Subcutaneous abdominal adipose tissue (tissue), 5 donors: ENCODE results near the gene CALD1.

ENCODE experiments used
- H3K27ac ChIP-seq: one replicate; pipeline ENCODE4 v1.7.0; 2013; ENCODE audit warnings: low read depth, mild to moderate bottlenecking, inconsistent platforms, low read length, moderate library complexity
- H3K27me3 ChIP-seq, 5 donors: one replicate each; pipeline ENCODE4 v1.7.0; 2013; ENCODE audit warnings: low read length in 5 of 5, inconsistent platforms in 1 of 5; ENCODE audit not compliant: control insufficient read depth in 5 of 5, insufficient read depth in 4 of 5
- H3K36me3 ChIP-seq, 5 donors: one replicate each; pipeline ENCODE4 v1.7.0; 2013; ENCODE audit warnings: low read length in 5 of 5; ENCODE audit not compliant: control insufficient read depth in 5 of 5, insufficient read depth in 5 of 5
- H3K4me1 ChIP-seq, 5 donors: one replicate each; pipeline ENCODE4 v1.7.0; 2013; ENCODE audit warnings: low read length in 5 of 5, mild to moderate bottlenecking in 3 of 5, moderate library complexity in 1 of 5; ENCODE audit not compliant: control insufficient read depth in 5 of 5, insufficient read depth in 5 of 5
- H3K4me3 ChIP-seq, 5 donors: one replicate each; pipeline ENCODE4 v1.7.0; 2013; ENCODE audit warnings: low read length in 5 of 5, low read depth in 1 of 5
- H3K9ac ChIP-seq, 5 donors: one replicate each; pipeline ENCODE4 v1.7.0; 2013; ENCODE audit warnings: low read length in 5 of 5, mild to moderate bottlenecking in 4 of 5, moderate library complexity in 3 of 5
- H3K9me3 ChIP-seq, 5 donors: one replicate each; pipeline ENCODE4 v1.7.0; 2013; ENCODE audit warnings: low read length in 5 of 5; ENCODE audit not compliant: control insufficient read depth in 5 of 5
- donor health status: healthy.
- donor health status: healthy.
- donor health status: healthy.
- donor health status: healthy.
- donor health status: healthy.

CALD1 gene

DNA sequence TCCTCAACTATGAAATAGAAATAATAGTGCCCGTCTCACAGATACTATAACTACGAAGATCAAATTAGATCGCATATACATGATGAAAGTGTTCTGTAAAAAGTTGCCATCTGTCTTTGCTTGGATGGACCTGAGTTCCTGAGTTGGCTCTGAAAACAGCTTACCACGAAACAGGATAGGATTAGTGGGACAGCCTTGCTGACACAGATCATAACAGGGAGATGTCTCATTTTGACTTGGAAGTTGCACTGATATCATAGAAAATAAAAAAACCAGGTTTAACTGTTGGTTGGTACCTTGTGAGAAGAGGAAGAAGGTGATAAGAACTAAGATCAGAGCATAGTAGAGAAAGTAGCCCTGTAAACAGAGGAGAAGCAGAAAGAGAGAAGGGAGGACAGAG is 127.6 kb downstream of the CALD1 start:
- H3K9me3 ChIP-seq, result no peaks in the 10 kb centered on the region
- no peak overlapping the region for H3K4me3 ChIP-seq
- no peaks in the 10 kb centered on the region for H3K27me3 ChIP-seq
- H3K4me1 ChIP-seq, result peaks cover 0 to 22% (median 8%) of the 10 kb centered on the region in 5 donors
- peaks cover 0 to 2% (median 0%) of the 10 kb centered on the region in 5 donors for H3K36me3 ChIP-seq
- no peak overlapping the region for H3K27ac ChIP-seq
- no peak overlapping the region for H3K9ac ChIP-seq

DNA sequence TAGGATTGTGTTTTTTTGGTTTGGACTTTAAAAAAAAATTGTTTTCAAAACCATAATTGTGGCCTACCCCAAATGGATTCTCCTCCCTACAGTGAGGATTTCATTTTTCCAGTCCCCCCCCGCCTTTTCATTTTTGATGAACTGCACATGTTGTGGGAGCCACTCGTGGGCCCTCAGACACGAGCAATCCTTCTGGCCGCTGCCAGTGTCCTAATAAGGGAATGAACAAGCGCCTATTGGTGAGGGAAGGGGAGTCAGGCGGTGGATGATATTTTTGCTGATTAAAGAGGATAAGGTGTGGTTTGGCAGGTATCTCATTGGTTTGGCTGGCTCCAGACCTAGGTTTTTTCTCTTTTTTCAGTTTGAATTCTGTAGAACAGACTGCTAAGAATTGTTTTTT is 128.2 kb downstream of the CALD1 start:
- no peaks in the 10 kb centered on the region for H3K27me3 ChIP-seq
- H3K9ac ChIP-seq, result no peak overlapping the region
- H3K4me1 ChIP-seq, result peaks cover 0 to 22% (median 7%) of the 10 kb centered on the region in 5 donors
- H3K36me3 ChIP-seq, result peaks cover 0 to 2% (median 0%) of the 10 kb centered on the region in 5 donors
- no peaks in the 10 kb centered on the region for H3K9me3 ChIP-seq
- no peak overlapping the region for H3K4me3 ChIP-seq
- H3K27ac ChIP-seq, result no peak overlapping the region

DNA sequence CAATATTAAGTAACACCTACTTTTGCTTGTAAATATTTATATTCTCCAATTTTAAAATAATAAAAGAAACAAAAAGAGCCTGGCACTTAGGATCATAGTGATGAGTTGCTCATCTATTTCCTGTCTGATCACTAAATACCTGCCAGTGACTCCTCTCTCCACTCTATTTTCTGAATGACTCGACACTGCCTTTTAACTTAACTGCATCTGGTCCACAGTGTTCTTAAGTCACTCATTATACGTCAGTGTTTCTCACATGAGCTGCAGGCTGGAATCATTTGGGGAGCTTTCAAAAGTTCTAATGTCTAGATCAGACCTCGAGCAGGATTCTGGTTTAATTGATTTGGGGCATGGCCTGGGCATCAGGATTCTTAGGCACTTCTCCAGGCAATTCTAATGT is 128.9 kb downstream of the CALD1 start:
- H3K27me3 ChIP-seq, result no peaks in the 10 kb centered on the region
- H3K4me1 ChIP-seq, result peaks cover 0 to 20% (median 7%) of the 10 kb centered on the region in 5 donors
- H3K36me3 ChIP-seq, result no peaks in the 10 kb centered on the region
- H3K9ac ChIP-seq, result no peak overlapping the region
- no peak overlapping the region for H3K4me3 ChIP-seq
- no peak overlapping the region for H3K27ac ChIP-seq
- no peaks in the 10 kb centered on the region for H3K9me3 ChIP-seq

- no peaks in the 10 kb centered on the region for H3K9me3 ChIP-seq
- no peak overlapping the region for H3K9ac ChIP-seq
- H3K27me3 ChIP-seq, result no peaks in the 10 kb centered on the region
- peaks cover 0 to 9% (median 0%) of the 10 kb centered on the region in 5 donors for H3K36me3 ChIP-seq
- H3K4me3 ChIP-seq, result no peak overlapping the region
- peaks cover 0 to 8% (median 4%) of the 10 kb centered on the region in 5 donors for H3K4me1 ChIP-seq
- no peak overlapping the region for H3K27ac ChIP-seq
Observed at GRCh38 chr7:134910214-134910890, 130.9 kb downstream of the CALD1 start.

- H3K4me1 ChIP-seq, result peaks cover 0 to 5% (median 0%) of the 10 kb centered on the region in 5 donors
- no peaks in the 10 kb centered on the region for H3K9me3 ChIP-seq
- peaks cover 0 to 9% (median 0%) of the 10 kb centered on the region in 5 donors for H3K36me3 ChIP-seq
- no peak overlapping the region for H3K4me3 ChIP-seq
- no peaks in the 10 kb centered on the region for H3K27me3 ChIP-seq
- H3K27ac ChIP-seq, result no peak overlapping the region
- no peak overlapping the region for H3K9ac ChIP-seq
Observed at GRCh38 chr7:134910968-134911367, 131.5 kb downstream of the CALD1 start.

GRCh38 chr7:134916171-134916883 is 136.9 kb downstream of the CALD1 start:
- Histone ChIP-seq H3K9ac (no peak overlapping the region), H3K27ac (no peak overlapping the region), H3K36me3 (peaks cover 0 to 9% (median 0%) of the 10 kb centered on the region in 5 donors), H3K4me1 (peaks cover 0 to 8% (median 7%) of the 10 kb centered on the region in 5 donors), H3K27me3 (no peaks in the 10 kb centered on the region), H3K9me3 (no peaks in the 10 kb centered on the region), H3K4me3 (no peak overlapping the region)

DNA sequence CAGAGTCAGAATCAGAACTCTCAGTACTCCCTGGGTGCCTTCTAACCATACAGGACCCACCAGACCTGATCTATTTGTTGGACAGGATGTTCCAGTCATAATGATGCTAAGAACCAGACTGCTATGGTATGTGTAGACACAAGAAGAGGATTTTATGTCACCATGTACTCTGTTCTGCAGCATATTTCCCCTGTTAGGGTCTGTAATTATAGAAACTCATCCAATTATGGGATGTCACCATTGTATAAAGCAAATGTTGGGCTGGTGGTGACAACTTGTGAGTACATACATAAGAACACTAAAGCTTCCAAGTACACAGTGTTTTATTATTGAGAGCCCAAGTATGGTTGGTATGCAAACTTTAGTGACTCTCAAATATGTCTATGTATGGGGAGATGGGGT is 139.8 kb downstream of the CALD1 start:
- Histone ChIP-seq H3K4me1 (peaks cover 0 to 8% (median 7%) of the 10 kb centered on the region in 5 donors), H3K27me3 (no peaks in the 10 kb centered on the region), H3K36me3 (peaks cover 0 to 7% (median 0%) of the 10 kb centered on the region in 5 donors), H3K9me3 (no peaks in the 10 kb centered on the region), H3K27ac (no peak overlapping the region), H3K4me3 (no peak overlapping the region), H3K9ac (no peak overlapping the region)

GRCh38 chr7:134920026-134920753 is 140.8 kb downstream of the CALD1 start:
- Histone ChIP-seq H3K4me1 (peaks cover 0 to 8% (median 7%) of the 10 kb centered on the region in 5 donors), H3K9me3 (no peaks in the 10 kb centered on the region), H3K36me3 (peaks cover 0 to under 1% (median 0%) of the 10 kb centered on the region in 5 donors), H3K9ac (no peak overlapping the region), H3K4me3 (no peak overlapping the region), H3K27ac (no peak overlapping the region), H3K27me3 (no peaks in the 10 kb centered on the region)

DNA sequence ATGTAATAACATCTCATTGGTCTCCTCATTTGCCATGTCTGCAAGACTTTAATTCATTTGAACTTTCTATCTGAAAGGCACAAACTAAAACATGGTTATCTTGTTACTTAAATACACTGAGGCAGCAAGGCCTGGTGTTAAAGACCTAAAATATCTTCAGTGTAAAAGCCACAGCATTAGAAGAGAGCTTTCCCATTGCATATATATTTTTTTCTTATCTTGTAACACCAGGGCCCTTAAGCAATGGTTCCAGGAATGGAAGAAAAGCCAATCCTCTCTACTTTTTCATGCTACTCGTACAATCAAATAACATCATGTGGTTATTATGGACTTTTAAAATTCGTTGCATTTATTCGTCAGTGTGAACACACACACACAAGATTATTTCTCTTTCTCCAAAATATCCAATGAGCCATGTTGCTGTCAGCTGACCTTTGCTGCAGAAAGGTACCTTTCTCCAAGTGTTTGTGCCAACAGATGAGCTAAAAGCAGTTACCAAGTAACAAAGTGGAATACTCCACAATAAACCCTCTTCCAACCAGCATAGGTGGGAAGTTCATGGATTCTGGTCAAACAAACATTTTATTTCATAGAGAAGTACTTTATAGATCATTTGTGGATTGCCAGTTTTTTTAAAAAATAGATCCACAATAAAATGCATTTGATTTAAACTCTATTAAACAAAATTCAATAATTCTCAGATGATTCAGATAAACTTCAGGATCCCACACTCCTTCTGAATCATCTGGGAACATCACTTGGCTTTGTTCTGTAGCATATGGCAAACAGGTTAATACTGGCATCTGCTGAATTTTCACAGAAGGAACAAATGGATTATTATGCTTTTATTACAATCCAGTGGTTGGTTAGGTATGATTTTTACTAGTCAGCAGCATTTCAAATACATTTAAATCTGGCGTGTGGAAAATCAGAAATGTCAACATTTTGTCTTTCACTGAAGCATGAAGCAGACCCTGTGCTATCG is 143.6 kb downstream of the CALD1 start:
- Histone ChIP-seq H3K36me3 (no peaks in the 10 kb centered on the region), H3K9ac (no peak overlapping the region), H3K4me1 (peaks cover 0 to 8% (median 7%) of the 10 kb centered on the region in 5 donors), H3K9me3 (no peaks in the 10 kb centered on the region), H3K27ac (no peak overlapping the region), H3K4me3 (no peak overlapping the region), H3K27me3 (no peaks in the 10 kb centered on the region)
